ENCODE data around the gene DTNB.

DTNB gene

GRCh38 chr2:25521665-25522387, 151.6 kb downstream of the DTNB start:
- Histone ChIP-seq H3K4me3 (ENCODE audit: low read length) (no peak overlapping the region), H3K36me3 (ENCODE audit: insufficient read depth, low read length) (no peaks in the 10 kb centered on the region), H3K4me1 (ENCODE audit: insufficient read depth, low read length) (no peaks in the 10 kb centered on the region), H3K9ac (ENCODE audit: low read depth, low read length) (no peak overlapping the region), H3K27me3 (ENCODE audit: insufficient read depth, low read length) (no peaks in the 10 kb centered on the region), H3K27ac (ENCODE audit: low read depth, low read length) (no peak overlapping the region), H3K9me3 (ENCODE audit: insufficient read depth, low read depth, low read length) (no peaks in the 10 kb centered on the region)
- WGBS, result 83% methylated on average over 7 of the region's 10 CpGs

DNA sequence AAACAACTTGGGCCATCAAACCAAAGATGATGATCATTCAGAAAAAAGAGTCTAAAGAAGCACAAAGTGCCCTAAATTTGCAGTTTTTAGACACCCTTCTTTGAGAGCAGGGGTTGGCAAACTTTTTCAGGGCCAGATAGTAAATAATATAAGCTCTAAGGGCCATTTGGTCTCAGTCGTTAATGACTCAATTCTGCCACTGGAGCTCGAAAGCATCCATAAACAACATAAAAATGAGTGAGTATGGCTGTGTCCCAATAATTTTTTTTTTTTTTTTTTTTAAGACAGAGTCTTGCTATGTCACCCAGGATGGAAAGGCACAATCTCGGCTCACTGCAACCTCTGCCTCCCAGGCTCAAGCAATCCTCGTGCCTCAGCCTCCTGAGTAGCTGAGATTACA, 152.3 kb downstream of the DTNB start:
- Histone ChIP-seq H3K27ac (ENCODE audit: low read depth, low read length) (no peak overlapping the region), H3K36me3 (ENCODE audit: insufficient read depth, low read length) (no peaks in the 10 kb centered on the region), H3K9ac (ENCODE audit: low read depth, low read length) (no peak overlapping the region), H3K4me3 (ENCODE audit: low read length) (no peak overlapping the region), H3K27me3 (ENCODE audit: insufficient read depth, low read length) (no peaks in the 10 kb centered on the region), H3K4me1 (ENCODE audit: insufficient read depth, low read length) (no peaks in the 10 kb centered on the region), H3K9me3 (ENCODE audit: insufficient read depth, low read depth, low read length) (no peaks in the 10 kb centered on the region)
- over 99% methylated on average over 4 of the region's 4 CpGs for WGBS

- WGBS, result 91% methylated on average over 3 of the region's 4 CpGs
- H3K9ac ChIP-seq (ENCODE audit: low read depth, low read length), result no peak overlapping the region
Measured at GRCh38 chr2:25517701-25518100, 155.7 kb downstream of the DTNB start.

DNA sequence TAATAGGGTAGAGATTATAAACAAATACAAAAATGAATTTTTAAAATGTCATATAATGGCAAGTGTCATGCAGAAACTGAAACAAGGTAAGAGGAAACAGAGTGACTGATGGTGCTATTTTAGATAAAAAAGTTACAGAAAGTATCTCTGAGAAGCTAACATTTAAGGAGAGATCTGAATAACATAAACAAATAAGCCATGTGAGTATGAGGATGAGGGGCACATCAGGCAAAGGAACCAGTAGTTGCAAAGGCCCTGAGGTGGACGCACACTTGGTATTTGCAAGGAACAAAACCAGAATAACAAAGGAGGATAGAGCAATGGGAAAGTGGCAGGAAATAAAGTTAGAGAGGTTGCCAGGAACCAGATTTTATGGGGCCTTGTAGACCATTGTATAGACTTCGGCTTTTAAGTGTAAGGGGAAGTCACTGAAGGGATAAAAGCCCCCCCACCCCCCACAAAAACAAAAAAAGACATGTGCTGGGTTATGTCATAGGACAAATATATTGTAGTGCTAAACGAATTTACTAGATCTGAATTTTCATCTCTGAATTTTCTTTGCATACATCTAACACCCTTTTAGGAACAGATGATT, 159.2 kb downstream of the DTNB start:
- H3K9ac ChIP-seq (ENCODE audit: low read depth, low read length), result no peak overlapping the region
- no peaks in the 10 kb centered on the region for H3K36me3 ChIP-seq (ENCODE audit: insufficient read depth, low read length)
- no peaks in the 10 kb centered on the region for H3K9me3 ChIP-seq (ENCODE audit: insufficient read depth, low read depth, low read length)
- 82% methylated on average over 2 of the region's 3 CpGs for WGBS
- 0 out of 2 replicates have a peak, but pooled peaks cover 4% of the 10 kb centered on the region for H3K4me1 ChIP-seq (ENCODE audit: insufficient read depth, low read length)
- no peak overlapping the region for H3K4me3 ChIP-seq (ENCODE audit: low read length)
- H3K27me3 ChIP-seq (ENCODE audit: insufficient read depth, low read length), result no peaks in the 10 kb centered on the region
- no peak overlapping the region for H3K27ac ChIP-seq (ENCODE audit: low read depth, low read length)

More at GRCh38 chr2:25517701-25518100, 155.7 kb downstream of the DTNB start:
- no peaks in the 10 kb centered on the region for H3K9me3 ChIP-seq (ENCODE audit: insufficient read depth, low read depth, low read length)
- H3K27ac ChIP-seq (ENCODE audit: low read depth, low read length), result no peak overlapping the region
- no peaks in the 10 kb centered on the region for H3K27me3 ChIP-seq (ENCODE audit: insufficient read depth, low read length)
- no peak overlapping the region for H3K4me3 ChIP-seq (ENCODE audit: low read length)
- H3K36me3 ChIP-seq (ENCODE audit: insufficient read depth, low read length), result no peaks in the 10 kb centered on the region
- 0 out of 2 replicates have a peak, but pooled peaks cover 4% of the 10 kb centered on the region for H3K4me1 ChIP-seq (ENCODE audit: insufficient read depth, low read length)

GRCh38 chr2:25512707-25513106, 160.7 kb downstream of the DTNB start:
- no peaks in the 10 kb centered on the region for H3K9me3 ChIP-seq (ENCODE audit: insufficient read depth, low read depth, low read length)
- 0 out of 2 replicates have a peak, but pooled peaks cover 4% of the 10 kb centered on the region for H3K4me1 ChIP-seq (ENCODE audit: insufficient read depth, low read length)
- no peak overlapping the region for H3K9ac ChIP-seq (ENCODE audit: low read depth, low read length)
- H3K4me3 ChIP-seq (ENCODE audit: low read length), result no peak overlapping the region
- H3K27ac ChIP-seq (ENCODE audit: low read depth, low read length), result no peak overlapping the region
- H3K27me3 ChIP-seq (ENCODE audit: insufficient read depth, low read length), result no peaks in the 10 kb centered on the region
- H3K36me3 ChIP-seq (ENCODE audit: insufficient read depth, low read length), result no peaks in the 10 kb centered on the region
- 87% methylated on average over 3 of the region's 3 CpGs for WGBS

DNA sequence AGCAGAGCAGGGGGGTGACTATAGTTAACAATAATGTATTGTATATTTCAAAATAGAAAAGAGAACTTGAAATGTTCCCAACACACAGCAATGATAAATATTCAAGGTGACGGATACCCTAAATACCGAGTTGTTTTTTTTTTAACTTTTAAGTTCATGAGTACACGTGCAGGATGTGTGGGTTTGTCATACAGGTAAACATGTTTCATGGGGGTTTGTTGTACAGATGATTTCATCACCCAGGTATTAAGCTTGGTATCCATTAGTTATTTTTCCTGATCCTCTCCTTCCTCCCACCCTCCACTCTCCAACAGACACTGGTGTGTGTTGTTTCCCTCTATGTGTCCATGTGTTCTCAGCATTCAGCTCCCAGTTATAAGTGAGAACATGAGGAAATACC, 167.2 kb downstream of the DTNB start:
- Histone ChIP-seq H3K9ac (ENCODE audit: low read depth, low read length) (no peak overlapping the region), H3K9me3 (ENCODE audit: insufficient read depth, low read depth, low read length) (no peaks in the 10 kb centered on the region), H3K4me3 (ENCODE audit: low read length) (no peak overlapping the region), H3K36me3 (ENCODE audit: insufficient read depth, low read length) (no peaks in the 10 kb centered on the region), H3K27ac (ENCODE audit: low read depth, low read length) (no peak overlapping the region), H3K4me1 (ENCODE audit: insufficient read depth, low read length) (no peaks in the 10 kb centered on the region), H3K27me3 (ENCODE audit: insufficient read depth, low read length) (no peaks in the 10 kb centered on the region)
- 91% methylated on average over 3 of the region's 3 CpGs for WGBS

- Histone ChIP-seq H3K9me3 (ENCODE audit: insufficient read depth, low read depth, low read length) (no peaks in the 10 kb centered on the region), H3K36me3 (ENCODE audit: insufficient read depth, low read length) (no peaks in the 10 kb centered on the region), H3K27me3 (ENCODE audit: insufficient read depth, low read length) (no peaks in the 10 kb centered on the region), H3K4me1 (ENCODE audit: insufficient read depth, low read length) (no peaks in the 10 kb centered on the region), H3K27ac (ENCODE audit: low read depth, low read length) (no peak overlapping the region), H3K4me3 (ENCODE audit: low read length) (no peak overlapping the region), H3K9ac (ENCODE audit: low read depth, low read length) (no peak overlapping the region)
- WGBS, result 96% methylated on average over 2 of the region's 2 CpGs
Measured at GRCh38 chr2:25505622-25506021, 167.8 kb downstream of the DTNB start.

- no peak overlapping the region for H3K4me3 ChIP-seq (ENCODE audit: low read length)
- H3K36me3 ChIP-seq (ENCODE audit: insufficient read depth, low read length), result no peaks in the 10 kb centered on the region
- H3K27me3 ChIP-seq (ENCODE audit: insufficient read depth, low read length), result no peaks in the 10 kb centered on the region
- 95% methylated on average over 3 of the region's 3 CpGs for WGBS
- H3K9me3 ChIP-seq (ENCODE audit: insufficient read depth, low read depth, low read length), result no peaks in the 10 kb centered on the region
- H3K9ac ChIP-seq (ENCODE audit: low read depth, low read length), result no peak overlapping the region
- no peak overlapping the region for H3K27ac ChIP-seq (ENCODE audit: low read depth, low read length)
- no peaks in the 10 kb centered on the region for H3K4me1 ChIP-seq (ENCODE audit: insufficient read depth, low read length)
Measured at GRCh38 chr2:25505182-25505581, 168.2 kb downstream of the DTNB start.

DNA sequence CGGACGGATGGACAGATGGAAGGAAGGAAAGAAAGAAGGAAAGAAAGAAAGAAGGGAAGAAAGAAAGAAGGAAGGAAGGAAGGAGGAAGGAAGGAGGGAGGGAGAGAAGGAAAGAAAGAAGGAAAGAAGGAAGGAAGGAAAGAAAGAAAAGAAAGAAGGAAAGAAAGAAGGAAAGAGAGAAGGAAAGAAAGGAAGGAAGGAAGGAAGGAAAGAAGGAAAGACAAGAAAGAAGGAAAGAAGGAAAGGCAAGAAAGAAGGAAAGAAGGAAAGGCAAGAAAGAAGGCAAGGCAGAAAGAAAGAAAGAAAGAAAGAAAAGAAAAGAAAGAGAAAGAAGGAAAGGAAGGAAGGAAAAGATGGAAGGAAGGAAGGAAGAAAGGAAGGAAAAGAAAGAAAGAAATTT, 169.1 kb downstream of the DTNB start:
- Histone ChIP-seq H3K4me3 (ENCODE audit: low read length) (no peak overlapping the region), H3K9ac (ENCODE audit: low read depth, low read length) (no peak overlapping the region), H3K36me3 (ENCODE audit: insufficient read depth, low read length) (no peaks in the 10 kb centered on the region), H3K9me3 (ENCODE audit: insufficient read depth, low read depth, low read length) (no peaks in the 10 kb centered on the region), H3K27me3 (ENCODE audit: insufficient read depth, low read length) (no peaks in the 10 kb centered on the region), H3K27ac (ENCODE audit: low read depth, low read length) (no peak overlapping the region), H3K4me1 (ENCODE audit: insufficient read depth, low read length) (no peaks in the 10 kb centered on the region)
- WGBS, result 91% methylated on average over 2 of the region's 2 CpGs

DNA sequence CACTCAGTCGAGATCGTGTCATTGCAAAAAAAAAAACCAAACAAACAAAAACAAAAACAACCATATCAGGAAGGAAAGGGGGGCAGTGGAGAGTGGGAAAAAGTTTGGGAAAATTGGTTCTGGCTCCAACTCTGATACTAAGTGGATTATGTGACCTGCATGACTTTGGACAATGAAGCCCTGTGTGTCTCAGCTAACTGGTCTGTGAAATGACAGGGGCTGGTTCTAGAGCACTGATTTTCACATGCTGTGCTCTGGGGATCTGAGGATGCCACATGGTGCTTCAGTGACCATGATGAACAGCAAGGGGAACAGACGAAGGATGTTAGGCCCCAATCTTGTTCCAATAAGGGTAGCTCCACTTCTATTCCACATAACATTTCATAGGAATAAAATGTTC, 174.2 kb downstream of the DTNB start:
- Histone ChIP-seq H3K9ac (ENCODE audit: low read depth, low read length) (no peak overlapping the region), H3K27me3 (ENCODE audit: insufficient read depth, low read length) (no peaks in the 10 kb centered on the region), H3K27ac (ENCODE audit: low read depth, low read length) (no peak overlapping the region), H3K36me3 (ENCODE audit: insufficient read depth, low read length) (no peaks in the 10 kb centered on the region), H3K4me1 (ENCODE audit: insufficient read depth, low read length) (no peaks in the 10 kb centered on the region), H3K4me3 (ENCODE audit: low read length) (no peak overlapping the region), H3K9me3 (ENCODE audit: insufficient read depth, low read depth, low read length) (no peaks in the 10 kb centered on the region)
- WGBS, result 87% methylated on average over 3 of the region's 3 CpGs

DNA sequence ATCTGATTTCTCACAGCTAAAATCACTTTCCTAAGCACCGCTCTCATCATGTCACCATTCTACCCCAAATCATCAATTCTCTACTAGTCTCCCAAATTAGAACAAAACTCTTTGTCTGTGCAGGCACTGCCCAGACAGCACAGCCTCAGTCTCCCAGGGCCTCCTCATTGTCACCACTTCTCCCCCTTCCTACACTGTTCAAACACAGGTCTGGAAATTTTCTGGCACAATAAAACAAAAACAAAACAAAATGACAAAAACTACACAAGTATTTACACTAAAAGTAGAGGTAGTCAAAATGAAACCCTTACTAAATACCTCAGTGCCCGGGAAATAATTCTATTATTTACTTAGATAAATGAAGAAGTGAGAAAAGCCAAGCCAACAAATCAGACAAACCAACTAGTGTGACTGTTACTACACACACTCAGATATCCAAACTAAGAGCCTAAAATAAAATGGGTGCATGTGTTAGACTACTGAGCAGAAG, 175.4 kb downstream of the DTNB start:
- Histone ChIP-seq H3K4me1 (ENCODE audit: insufficient read depth, low read length) (no peaks in the 10 kb centered on the region), H3K27me3 (ENCODE audit: insufficient read depth, low read length) (no peaks in the 10 kb centered on the region), H3K36me3 (ENCODE audit: insufficient read depth, low read length) (no peaks in the 10 kb centered on the region), H3K27ac (ENCODE audit: low read depth, low read length) (no peak overlapping the region), H3K4me3 (ENCODE audit: low read length) (no peak overlapping the region), H3K9ac (ENCODE audit: low read depth, low read length) (no peak overlapping the region), H3K9me3 (ENCODE audit: insufficient read depth, low read depth, low read length) (no peaks in the 10 kb centered on the region)
- WGBS, result 92% methylated on average over 1 of the region's 2 CpGs

Measured in HUES64 (cell line).